ENCODE measurements around the gene SDR42E2.
"Not testable (repeated sequence)": the region's sequence is repeated elsewhere in the genome, so short reads cannot be mapped to it uniquely, and the experiment has no call there.

SDR42E2 gene

GRCh38 chr16:22163806-22164205, 1.5 kb downstream of the SDR42E2 start:
- H3K4me3 ChIP-seq (ENCODE audit: low read depth, low read length): no peak overlapping the region
- TF ChIP-seq, protein P1, sequence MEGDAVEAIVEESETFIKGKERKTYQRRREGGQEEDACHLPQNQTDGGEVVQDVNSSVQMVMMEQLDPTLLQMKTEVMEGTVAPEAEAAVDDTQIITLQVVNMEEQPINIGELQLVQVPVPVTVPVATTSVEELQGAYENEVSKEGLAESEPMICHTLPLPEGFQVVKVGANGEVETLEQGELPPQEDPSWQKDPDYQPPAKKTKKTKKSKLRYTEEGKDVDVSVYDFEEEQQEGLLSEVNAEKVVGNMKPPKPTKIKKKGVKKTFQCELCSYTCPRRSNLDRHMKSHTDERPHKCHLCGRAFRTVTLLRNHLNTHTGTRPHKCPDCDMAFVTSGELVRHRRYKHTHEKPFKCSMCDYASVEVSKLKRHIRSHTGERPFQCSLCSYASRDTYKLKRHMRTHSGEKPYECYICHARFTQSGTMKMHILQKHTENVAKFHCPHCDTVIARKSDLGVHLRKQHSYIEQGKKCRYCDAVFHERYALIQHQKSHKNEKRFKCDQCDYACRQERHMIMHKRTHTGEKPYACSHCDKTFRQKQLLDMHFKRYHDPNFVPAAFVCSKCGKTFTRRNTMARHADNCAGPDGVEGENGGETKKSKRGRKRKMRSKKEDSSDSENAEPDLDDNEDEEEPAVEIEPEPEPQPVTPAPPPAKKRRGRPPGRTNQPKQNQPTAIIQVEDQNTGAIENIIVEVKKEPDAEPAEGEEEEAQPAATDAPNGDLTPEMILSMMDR (IDR thresholded peaks at IDR 0.05; ENCODE audit: low read depth, low read length): no peak

DNA sequence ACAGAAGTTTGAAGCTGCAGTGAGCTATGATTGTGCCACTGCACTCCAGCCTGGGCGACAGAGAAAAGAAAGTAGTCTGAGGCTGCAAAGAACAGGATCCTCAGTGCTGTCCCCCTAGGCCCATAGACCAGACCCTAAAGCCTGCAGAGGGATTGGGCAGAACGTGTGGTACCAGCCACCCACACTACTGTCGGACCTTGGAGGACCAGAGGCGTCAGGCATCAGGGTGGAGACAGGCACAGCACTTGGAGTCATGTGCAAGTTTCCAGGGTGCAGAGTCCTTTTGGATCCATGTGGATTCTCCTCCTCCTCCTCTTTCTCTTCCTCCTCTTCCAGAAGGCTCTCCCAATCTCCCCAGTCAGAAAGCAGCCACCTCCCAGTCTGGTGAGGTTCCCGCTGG, 2.2 kb downstream of the SDR42E2 start:
- H3K4me3 ChIP-seq (ENCODE audit: low read depth, low read length): no peak overlapping the region
- TF ChIP-seq, protein P1 (IDR thresholded peaks at IDR 0.05; ENCODE audit: low read depth, low read length): no peak

DNA sequence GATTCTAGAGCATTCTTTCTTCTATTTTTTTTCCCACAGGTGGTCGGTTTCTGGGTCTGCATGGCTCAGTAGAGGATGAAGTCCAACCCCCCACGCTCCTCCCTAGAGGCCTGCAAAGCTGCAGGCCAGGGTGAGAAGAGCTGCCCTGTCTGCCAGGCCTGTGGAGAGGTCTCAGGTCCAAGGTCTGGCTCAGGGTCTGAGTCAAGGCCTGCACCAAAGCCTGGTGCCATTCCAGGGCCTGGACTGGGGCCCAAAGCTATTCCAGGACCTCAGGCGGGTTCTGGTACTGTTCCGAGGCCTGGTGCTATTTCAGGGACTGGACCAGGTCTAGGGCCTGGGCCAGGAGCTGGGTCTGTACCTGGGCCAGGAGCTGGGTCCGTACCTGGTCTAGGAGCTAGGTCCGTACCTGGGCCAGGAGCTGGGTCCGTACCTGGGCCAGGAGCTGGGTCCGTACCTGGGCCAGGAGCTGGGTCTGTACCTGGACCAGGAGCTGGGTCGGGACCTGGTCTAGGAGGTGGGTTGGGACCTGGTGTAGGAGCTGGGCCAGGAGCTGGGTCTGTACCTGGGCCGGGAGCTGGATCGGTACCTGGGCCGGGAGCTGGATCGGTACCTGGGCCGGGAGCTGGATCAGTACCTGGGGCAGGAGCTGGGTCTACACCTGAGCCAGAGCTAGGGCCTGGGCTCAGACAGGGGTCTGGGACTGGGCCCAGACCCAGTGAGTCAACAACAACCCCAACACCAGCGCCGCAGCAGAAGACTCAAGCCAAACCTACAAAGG, 3.4 kb downstream of the SDR42E2 start:
- TF ChIP-seq, protein P1 (IDR thresholded peaks at IDR 0.05; ENCODE audit: low read depth, low read length): no peak
- no peak overlapping the region for H3K4me3 ChIP-seq (ENCODE audit: low read depth, low read length)

DNA sequence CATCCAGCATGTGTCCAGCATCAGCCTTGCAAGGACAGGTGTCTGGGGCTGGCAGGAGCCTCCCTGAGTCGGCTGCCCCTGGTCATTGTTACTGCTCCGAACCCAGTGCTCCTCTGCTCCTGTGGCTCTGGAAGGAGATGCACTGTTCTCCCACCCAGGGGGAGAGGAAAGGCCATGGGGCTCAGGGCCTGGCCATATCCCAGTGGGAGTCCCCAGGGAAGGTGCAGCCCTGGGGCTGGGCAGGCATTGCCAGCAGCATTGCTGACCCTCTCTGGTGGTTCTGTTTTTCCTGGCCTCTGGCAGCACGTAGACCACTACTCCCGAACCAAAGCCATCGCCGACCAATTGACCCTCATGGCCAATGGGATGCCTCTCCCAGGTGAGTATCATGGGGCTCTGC, 9.6 kb downstream of the SDR42E2 start:
- TF ChIP-seq, protein P1 (IDR thresholded peaks at IDR 0.05; ENCODE audit: low read depth, low read length): no peak

DNA sequence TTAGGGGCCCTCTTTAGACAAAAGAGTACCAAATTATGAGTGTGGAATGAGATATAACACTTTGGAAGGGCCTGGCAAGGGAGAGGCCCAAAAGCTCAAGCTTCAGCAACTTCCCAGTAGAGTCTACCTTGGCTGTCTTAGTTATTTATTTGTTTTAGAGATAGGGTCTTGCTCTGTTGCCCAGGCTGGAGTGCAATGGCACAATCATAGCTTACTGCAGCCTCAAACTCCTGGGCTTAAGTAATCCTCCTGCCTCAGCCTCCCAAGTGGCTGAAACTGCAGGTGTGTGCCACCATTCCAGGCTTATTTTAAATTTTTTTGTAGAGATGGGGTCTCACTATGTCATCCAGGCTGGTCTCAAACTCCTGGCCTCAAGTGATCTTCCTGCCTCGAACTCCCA, 10.3 kb downstream of the SDR42E2 start:
- not testable (repeated sequence) for H3K4me3 ChIP-seq (ENCODE audit: low read depth, low read length)

More for the DNA sequence above, 9.6 kb downstream of the SDR42E2 start:
- H3K4me3 ChIP-seq (ENCODE audit: low read depth, low read length): no peak overlapping the region

GRCh38 chr16:22174642-22175041, 12.3 kb downstream of the SDR42E2 start:
- no peak overlapping the region for H3K4me3 ChIP-seq (ENCODE audit: low read depth, low read length)
- TF ChIP-seq, protein P1 (IDR thresholded peaks at IDR 0.05; ENCODE audit: low read depth, low read length): no peak

GRCh38 chr16:22177968-22178930, 15.9 kb downstream of the SDR42E2 start:
- H3K4me3 ChIP-seq (ENCODE audit: low read depth, low read length): no peak overlapping the region
- TF ChIP-seq, protein P1 (IDR thresholded peaks at IDR 0.05; ENCODE audit: low read depth, low read length): no peak
